Measurements from ENCODE around the gene LAMP5.

Gene LAMP5

GRCh38 chr20:9488063-9488462 lies 26.3 kb upstream of the LAMP5 start:
- H3K4me3 ChIP-seq (ENCODE audit: low read length): no peak overlapping the region
- DNase-seq (ENCODE audit: low read depth): no peak
- TF ChIP-seq CTCF (IDR thresholded peaks at IDR 0.05; ENCODE audit: insufficient read depth, low read depth, low read length, missing control alignments): no peak

- H3K4me3 ChIP-seq (ENCODE audit: low read length): no peak overlapping the region
- DNase-seq (ENCODE audit: low read depth): no peak
- no peak for TF ChIP-seq CTCF (IDR thresholded peaks at IDR 0.05; ENCODE audit: insufficient read depth, low read depth, low read length, missing control alignments)
Observed at GRCh38 chr20:9490161-9490560, 24.2 kb upstream of the LAMP5 start.

- no peak for TF ChIP-seq CTCF (IDR thresholded peaks at IDR 0.05; ENCODE audit: insufficient read depth, low read depth, low read length, missing control alignments)
- no peak for DNase-seq (ENCODE audit: low read depth)
- H3K4me3 ChIP-seq (ENCODE audit: low read length): no peak overlapping the region
Observed at GRCh38 chr20:9490631-9491030, 23.8 kb upstream of the LAMP5 start.

- no peak for DNase-seq (ENCODE audit: low read depth)
- H3K4me3 ChIP-seq (ENCODE audit: low read length): no peak overlapping the region
- TF ChIP-seq CTCF (IDR thresholded peaks at IDR 0.05; ENCODE audit: insufficient read depth, low read depth, low read length, missing control alignments): no peak
Observed at GRCh38 chr20:9491324-9491723, 23.1 kb upstream of the LAMP5 start.

- H3K4me3 ChIP-seq (ENCODE audit: low read length): no peak overlapping the region
- TF ChIP-seq CTCF (IDR thresholded peaks at IDR 0.05; ENCODE audit: insufficient read depth, low read depth, low read length, missing control alignments): no peak
- DNase-seq (ENCODE audit: low read depth): no peak
Observed at GRCh38 chr20:9492067-9492466, 22.3 kb upstream of the LAMP5 start.

- H3K4me3 ChIP-seq (ENCODE audit: low read length): no peak overlapping the region
- no peak for TF ChIP-seq CTCF (IDR thresholded peaks at IDR 0.05; ENCODE audit: insufficient read depth, low read depth, low read length, missing control alignments)
- DNase-seq (ENCODE audit: low read depth): no peak
Observed at GRCh38 chr20:9493803-9494202, 20.6 kb upstream of the LAMP5 start.

GRCh38 chr20:9495701-9496100 lies 18.7 kb upstream of the LAMP5 start:
- DNase-seq (ENCODE audit: low read depth): no peak
- TF ChIP-seq CTCF (IDR thresholded peaks at IDR 0.05; ENCODE audit: insufficient read depth, low read depth, low read length, missing control alignments): no peak
- no peak overlapping the region for H3K4me3 ChIP-seq (ENCODE audit: low read length)
